Lower leg skin (tissue), 4 donors: ENCODE data around the gene MTM1. TPM values are rescaled to one million over a fixed set of nuclear protein-coding genes. Genes with fewer than 3 reads are reported as not detected.

Experiments used
- DNase-seq, 2 donors: peaks; one replicate each; pipeline ENCODE4 v3.0.0-alpha.2; 2019; ENCODE audit warnings: low spot score in 2 of 2
- H3K4me3 ChIP-seq: fragments of 200-600 bp; sonication (generic); 2 replicates; pipeline ENCODE4 v1.5.1; 2017; ENCODE audit warnings: mild to moderate bottlenecking, low read depth; ENCODE audit not compliant: poor library complexity, severe bottlenecking
- POLR2A ChIP-seq, 2 donors: fragments of 450-650 bp; IDR thresholded peaks; one replicate each; pipeline ENCODE4 v1.6.1; 2016 to 2017; ENCODE audit warnings: antibody characterized with exemption in 2 of 2, mild to moderate bottlenecking in 1 of 2, moderate library complexity in 1 of 2
- whole genome bisulfite sequencing, 2 donors: methylation state at CpG; one replicate each; pipeline ENCODE4 v1.1.5; 2018; 5-methylcytosine and 5-hydroxymethylcytosine counted together
- intact Hi-C: fragments of 100-400 bp; cut with DNase I; formaldehyde crosslinking; loops from one replicate; pipeline ENCODE4 v1.15.0; 2023; ENCODE audit warnings: low total_unique reads
- total RNA-seq, 4 donors: library from RNA; depleted of rRNA; stranded (reverse); fragments of >200 nt; gene quantifications; one replicate each; pipeline ENCODE4 v1.1.0, GENCODE V29; 2016
- TF ChIP-seq, protein P1 (sequence below), 3 donors: fragments of 450-650 bp; IDR thresholded peaks; one replicate each; pipeline ENCODE4 v1.5.1; 2016; ENCODE audit warnings: antibody characterized with exemption in 3 of 3, mild to moderate bottlenecking in 3 of 3, moderate library complexity in 2 of 3

Gene MTM1
- total RNA-seq, 4 donors from 2014 or later, result 11.0 to 21.0 (median 14.1) TPM

DNA sequence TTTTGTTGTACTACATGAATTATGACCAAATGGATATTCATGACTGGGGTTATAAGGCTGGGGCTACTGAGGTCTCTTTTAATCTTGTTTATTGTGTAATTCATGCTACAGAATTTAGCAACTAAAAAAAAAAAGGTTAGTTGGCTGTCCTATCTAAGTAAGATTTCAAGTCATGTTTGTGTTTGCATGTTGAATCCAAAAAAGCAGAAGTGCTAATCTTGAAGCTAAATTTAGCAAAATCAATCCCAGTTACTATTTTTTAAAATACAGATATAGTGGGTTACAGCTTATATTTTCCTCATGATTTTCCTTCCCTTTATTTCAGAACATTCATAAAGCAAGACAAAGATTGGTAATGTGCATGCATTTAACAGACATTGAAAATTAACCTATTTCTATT is 144.2 kb downstream of the MTM1 start:
- no peak for DNase-seq
- TF ChIP-seq, protein P1, sequence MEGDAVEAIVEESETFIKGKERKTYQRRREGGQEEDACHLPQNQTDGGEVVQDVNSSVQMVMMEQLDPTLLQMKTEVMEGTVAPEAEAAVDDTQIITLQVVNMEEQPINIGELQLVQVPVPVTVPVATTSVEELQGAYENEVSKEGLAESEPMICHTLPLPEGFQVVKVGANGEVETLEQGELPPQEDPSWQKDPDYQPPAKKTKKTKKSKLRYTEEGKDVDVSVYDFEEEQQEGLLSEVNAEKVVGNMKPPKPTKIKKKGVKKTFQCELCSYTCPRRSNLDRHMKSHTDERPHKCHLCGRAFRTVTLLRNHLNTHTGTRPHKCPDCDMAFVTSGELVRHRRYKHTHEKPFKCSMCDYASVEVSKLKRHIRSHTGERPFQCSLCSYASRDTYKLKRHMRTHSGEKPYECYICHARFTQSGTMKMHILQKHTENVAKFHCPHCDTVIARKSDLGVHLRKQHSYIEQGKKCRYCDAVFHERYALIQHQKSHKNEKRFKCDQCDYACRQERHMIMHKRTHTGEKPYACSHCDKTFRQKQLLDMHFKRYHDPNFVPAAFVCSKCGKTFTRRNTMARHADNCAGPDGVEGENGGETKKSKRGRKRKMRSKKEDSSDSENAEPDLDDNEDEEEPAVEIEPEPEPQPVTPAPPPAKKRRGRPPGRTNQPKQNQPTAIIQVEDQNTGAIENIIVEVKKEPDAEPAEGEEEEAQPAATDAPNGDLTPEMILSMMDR (IDR thresholded peaks at IDR 0.05), result no peak
- no peak for TF ChIP-seq POLR2A (IDR thresholded peaks at IDR 0.05)
- H3K4me3 ChIP-seq, result no peak overlapping the region
- intact Hi-C loops, result no loop called here

DNA sequence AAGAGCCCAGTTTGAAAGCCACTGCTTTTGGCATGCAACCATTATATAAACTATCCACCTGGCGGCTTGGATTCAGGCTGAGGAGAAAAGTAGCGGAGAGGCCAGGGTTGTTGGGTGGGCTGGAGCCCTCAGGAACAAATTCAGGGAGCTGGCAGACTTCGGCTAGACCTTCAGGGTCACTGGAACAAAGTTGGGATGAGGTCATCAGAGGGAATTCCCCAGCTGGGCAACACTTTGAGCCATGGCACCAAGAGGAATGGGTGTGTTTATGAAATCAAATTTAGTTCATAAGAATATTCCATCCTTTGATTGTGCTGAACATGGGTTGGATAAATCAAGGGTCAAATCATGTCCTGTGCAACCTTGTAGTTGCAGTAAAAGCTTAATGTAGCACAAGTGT is 146.8 kb downstream of the MTM1 start:
- H3K4me3 ChIP-seq, result no peak overlapping the region
- TF ChIP-seq POLR2A (IDR thresholded peaks at IDR 0.05), result no peak
- TF ChIP-seq, protein P1 (IDR thresholded peaks at IDR 0.05), result no peak
- intact Hi-C loops, result no loop called here
- WGBS, 2 donors, result 56 to 64% methylated on average over 2 to 3 of the region's 3 CpGs
- DNase-seq, result no peak

GRCh38 chrX:150719621-150720020 is 151.2 kb downstream of the MTM1 start:
- intact Hi-C loops, result no loop called here

More at GRCh38 chrX:150719621-150720020, 151.2 kb downstream of the MTM1 start:
- no peak for DNase-seq
- TF ChIP-seq, protein P1 (IDR thresholded peaks at IDR 0.05), result no peak
- no peak for TF ChIP-seq POLR2A (IDR thresholded peaks at IDR 0.05)
- WGBS, 2 donors, result 71 to 83% methylated on average over 4 of the region's 4 CpGs
- no peak overlapping the region for H3K4me3 ChIP-seq

Other genes starting within 250 kb of the MTM1 start
- gene MAMLD1, start 205.3 kb upstream of the MTM1 start, total RNA-seq, result 1 to 10 TPM; 1.9 to 3.2 (median 2.6) TPM
- gene MTMR1, start 124.8 kb downstream of the MTM1 start, total RNA-seq, result 10 to 100 TPM; 27.7 to 77.0 (median 45.9) TPM